ENCODE results near the gene NTRK2. TPM values are rescaled to one million over a fixed set of nuclear protein-coding genes. Genes with fewer than 3 reads are reported as not detected.

NTRK2 gene
- total and polyA plus RNA-seq, 10 of the 15 experiments (the other 5 are each of a cell fraction or from before 2014, with no cell fraction given): 0.42 to 4.6 (median 0.65) TPM

DNA sequence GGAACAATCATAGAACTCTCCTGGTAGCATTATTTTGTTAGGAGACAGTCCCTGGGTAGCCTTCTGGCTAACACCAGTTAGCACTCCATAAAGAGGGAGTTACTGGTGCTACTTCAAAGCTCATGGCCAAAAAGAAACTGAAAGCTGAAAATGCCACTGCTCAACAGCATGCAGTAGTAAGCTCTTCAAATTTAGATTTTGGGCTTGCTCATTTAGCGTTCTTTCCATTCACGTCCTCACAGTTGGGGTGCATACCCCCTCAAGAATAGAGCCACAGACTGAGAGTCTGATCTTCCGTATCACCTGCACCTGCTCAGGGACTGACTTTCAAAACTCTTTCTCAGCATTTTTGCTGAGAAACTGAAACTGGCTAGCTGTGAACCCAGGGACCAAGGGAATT is 24.7 kb downstream of the NTRK2 start:
- Histone ChIP-seq H3K9ac (ENCODE audit: control insufficient read depth, insufficient read depth, low read length) (peak overlapping the region; percentile 50; the same call in 1 of the 2 replicates), H3K27ac (ENCODE audit: control insufficient read depth, insufficient read depth) (peak overlapping the region; percentile 58), H3K79me2 (ENCODE audit: control insufficient read depth, insufficient read depth, low read length) (no peaks in the 10 kb centered on the region), H3K4me3 (no peak overlapping the region; the same call in 1 of the 2 replicates), H3K4me1 (ENCODE audit: control insufficient read depth, insufficient read depth, low read length) (peaks cover 10% of the 10 kb centered on the region), H2AFZ (ENCODE audit: control insufficient read depth, low read depth, low read length) (peak overlapping the region; percentile 93), H3K4me2 (ENCODE audit: control insufficient read depth, insufficient read depth) (peak overlapping the region; percentile 77), H4K20me1 (ENCODE audit: control insufficient read depth, insufficient read depth) (no peaks in the 10 kb centered on the region), H3K9me3 (replicated peaks; ENCODE audit: control insufficient read depth, insufficient read depth, low read length) (no peaks in the 10 kb centered on the region), H3K27me3 (replicated peaks in 1 of 2; ENCODE audit: control insufficient read depth in 2 of 2, insufficient read depth in 2 of 2, low read length in 1 of 2) (no peaks in the 10 kb centered on the region), H3K36me3 (ENCODE audit: control insufficient read depth in 2 of 2, insufficient read depth in 2 of 2, low read length in 1 of 2) (no peaks in the 10 kb centered on the region)
- CTCF ChIA-PET: interaction anchor here (1.0 to 14.5 kb wide), 16 partner anchors 8 to 564 kb away, joined by 3 to 792 read pairs (median 5); partner anchors contain the start of gene NTRK2
- RAD21 ChIA-PET (ENCODE audit: unreplicated experiment): interaction anchor here (0.8 to 15.7 kb wide), 14 partner anchors 9 to 916 kb away, joined by 3 to 582 read pairs (median 6); no protein-coding TSS in a partner anchor
- FAIRE-seq (peak; percentile 70), ATAC-seq (peak; percentile 84), DNase-seq (ENCODE audit: low read depth, low spot score) (peak; percentile 59)
- in situ Hi-C loops (cut with MboI): loop anchor here (10.0 kb wide), 1 partner anchor 451 kb away; no protein-coding TSS in a partner anchor
- SMC1A ChIA-PET (ENCODE audit: uncharacterized antibody, unreplicated experiment): interaction anchor here (0.8 to 14.3 kb wide), 24 partner anchors 9 to 564 kb away, joined by 3 to 686 read pairs (median 5); no protein-coding TSS in a partner anchor
- no TSS peak for BruUV-seq (replicated peaks)
- intact Hi-C loops (cut with micrococcal nuclease; ENCODE audit: unreplicated experiment): loop anchor here (2.0 to 10.0 kb wide), 3 partner anchors 261 to 451 kb away; no protein-coding TSS in a partner anchor
- 2% methylated on average over 3 of the region's 3 CpGs for WGBS (ENCODE audit: insufficient coverage, insufficient replicate concordance, low lambda C conversion rate, missing lambda C conversion rate)
- POLR2A ChIA-PET: interaction anchor here (1.1 to 5.5 kb wide), 3 partner anchors 11 to 86 kb away, joined by 3 to 32 read pairs (median 4); no protein-coding TSS in a partner anchor
- TF ChIP-seq PKNOX1 (IDR thresholded peaks at IDR 0.05) (no peak), RCOR1 (conservative IDR thresholded peaks at IDR 0.05; ENCODE audit: low read depth, low read length) (no peak), ZSCAN29 (IDR thresholded peaks at IDR 0.05) (0 out of 2 replicates have a peak, but pooled peaks have one; percentile 8), HDGF (IDR thresholded peaks at IDR 0.05) (no peak), USF1 (IDR thresholded peaks at IDR 0.05; ENCODE audit: borderline replicate concordance, extremely low read length, insufficient read depth, low read depth, low read length) (no peak), ZNF217 (IDR thresholded peaks at IDR 0.05) (no peak), STAT3 (IDR thresholded peaks at IDR 0.05; ENCODE audit: low read depth, low read length) (no peak), CHD4 (IDR thresholded peaks at IDR 0.05) (no peak), SP1 (IDR thresholded peaks at IDR 0.05; ENCODE audit: low read depth, low read length) (no peak), MEF2B (IDR thresholded peaks at IDR 0.05; ENCODE audit: partially characterized antibody, poor library complexity, severe bottlenecking) (peak; percentile 15), SREBF1 (IDR thresholded peaks at IDR 0.05; ENCODE audit: low read length) (no peak), GATAD2B (conservative IDR thresholded peaks at IDR 0.05; ENCODE audit: low read depth) (no peak), ZBTB11 (CRISPR knock-in tag; IDR thresholded peaks at IDR 0.05) (no peak), ESRRA (IDR thresholded peaks at IDR 0.05; ENCODE audit: low read length) (no peak), BRCA1 (IDR thresholded peaks at IDR 0.05; ENCODE audit: low read depth, low read length) (no peak), RFX5 (IDR thresholded peaks at IDR 0.05; ENCODE audit: low read depth, low read length) (no peak), ZNF622 (IDR thresholded peaks at IDR 0.05) (no peak)
- TF ChIP-seq, protein P1, sequence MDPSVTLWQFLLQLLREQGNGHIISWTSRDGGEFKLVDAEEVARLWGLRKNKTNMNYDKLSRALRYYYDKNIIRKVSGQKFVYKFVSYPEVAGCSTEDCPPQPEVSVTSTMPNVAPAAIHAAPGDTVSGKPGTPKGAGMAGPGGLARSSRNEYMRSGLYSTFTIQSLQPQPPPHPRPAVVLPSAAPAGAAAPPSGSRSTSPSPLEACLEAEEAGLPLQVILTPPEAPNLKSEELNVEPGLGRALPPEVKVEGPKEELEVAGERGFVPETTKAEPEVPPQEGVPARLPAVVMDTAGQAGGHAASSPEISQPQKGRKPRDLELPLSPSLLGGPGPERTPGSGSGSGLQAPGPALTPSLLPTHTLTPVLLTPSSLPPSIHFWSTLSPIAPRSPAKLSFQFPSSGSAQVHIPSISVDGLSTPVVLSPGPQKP (IDR thresholded peaks at IDR 0.05; ENCODE audit: low read depth, low read length): no peak
